ENCODE measurements around the gene IFNAR2.

- no peak for TF ChIP-seq CTCF (IDR thresholded peaks at IDR 0.05; ENCODE audit: insufficient read depth, low read depth, low read length)
- no peak for TF ChIP-seq EZH2 (IDR thresholded peaks at IDR 0.05; ENCODE audit: insufficient read depth, low read length)
These were observed 28.7 kb downstream of the IFNAR2 start for GRCh38 chr21:33258475-33258874.
